Caco-2 (cell line): Measurements from ENCODE around the gene PITPNM3. TPM values are rescaled to one million over a fixed set of nuclear protein-coding genes. Genes with fewer than 3 reads are reported as not detected.

Source experiments
- BruUV-seq: library from RNA; stranded (reverse); fragments of 400-500 nt; replicated peaks from 2 replicates; lab custom pipeline; 2021; lab: Mats Ljungman, UMichigan
- CTCF ChIA-PET: fragments of 300-600 bp; sonication (Branson Sonifier 250); formaldehyde crosslinking; loops from one replicate; lab custom pipeline; 2022; ENCODE audit warnings: antibody characterized with exemption; lab: Charles Lee
- POLR2A ChIA-PET: fragments of 300-600 bp; sonication (Branson Sonifier 250); formaldehyde crosslinking; loops from one replicate; lab custom pipeline; 2022; ENCODE audit warnings: antibody characterized with exemption; lab: Charles Lee
- DNase-seq, 2 experiments: peaks; one replicate each; pipeline versions ENCODE4 v3.0.0 to v3.0.0-alpha.2; 2020 to 2022
- H3K27me3 ChIP-seq: replicated peaks from 2 replicates; pipeline ENCODE4 v1.6.0; 2011; ENCODE audit warnings: low read length; ENCODE audit not compliant: control insufficient read depth, insufficient read depth
- H3K36me3 ChIP-seq: 2 replicates; pipeline ENCODE4 v1.5.1; 2011; ENCODE audit warnings: low read length; ENCODE audit not compliant: control insufficient read depth, insufficient read depth
- H3K4me1 ChIP-seq: fragments of 250-450 bp; sonication (Bioruptor Pico); 2 replicates; pipeline ENCODE4 v1.5.1; 2020; ENCODE audit warnings: mild to moderate bottlenecking
- H3K4me3 ChIP-seq: 2 replicates; pipeline ENCODE4 v1.5.1; 2011; ENCODE audit warnings: low read depth, mild to moderate bottlenecking, control low read depth, low read length
- H3K9me3 ChIP-seq: fragments of 250-450 bp; sonication (Bioruptor Pico); 2 replicates; pipeline ENCODE4 v1.5.1; 2020; ENCODE audit warnings: mild to moderate bottlenecking, moderate library complexity
- H3K27ac Mint-ChIP-seq: one replicate; pipeline ENCODE4 v1.8.0; 2022; ENCODE audit warnings: mixed read lengths; ENCODE audit not compliant: unreplicated experiment
- H3K27me3 Mint-ChIP-seq: one replicate; pipeline ENCODE4 v1.8.0; 2022; ENCODE audit warnings: mixed read lengths; ENCODE audit not compliant: insufficient read depth, unreplicated experiment
- H3K36me3 Mint-ChIP-seq: one replicate; pipeline ENCODE4 v1.8.0; 2022; ENCODE audit warnings: mild to moderate bottlenecking, mixed read lengths; ENCODE audit not compliant: insufficient read depth, unreplicated experiment
- H3K4me1 Mint-ChIP-seq: one replicate; pipeline ENCODE4 v1.8.0; 2022; ENCODE audit warnings: low read depth, mixed read lengths; ENCODE audit not compliant: unreplicated experiment
- H3K4me3 Mint-ChIP-seq: one replicate; pipeline ENCODE4 v1.8.0; 2022; ENCODE audit warnings: mild to moderate bottlenecking, moderate library complexity, mixed read lengths; ENCODE audit not compliant: unreplicated experiment
- H3K9me3 Mint-ChIP-seq: one replicate; pipeline ENCODE4 v1.8.0; 2022; ENCODE audit warnings: mixed read lengths; ENCODE audit not compliant: unreplicated experiment
- intact Hi-C: fragments of 100-400 bp; cut with micrococcal nuclease; formaldehyde crosslinking; loops from one replicate; pipeline ENCODE4 v1.10.0; 2022; ENCODE audit not compliant: unreplicated experiment
- total RNA-seq: library from RNA; stranded (reverse); gene quantifications from 2 replicates; pipeline ENCODE4 v1.2.3, GENCODE V29; 2022
- TF ChIP-seq, protein P1 (sequence below), 2 experiments: fragments of 200-600 bp in 1 of 2; IDR thresholded peaks; 1 replicate in 1 of 2; 2 replicates in 1 of 2; pipeline versions ENCODE4 v1.5.1 to v1.8.0; 2011 to 2022; ENCODE audit warnings: antibody characterized with exemption in 1 of 2, control low read depth in 1 of 2, inconsistent platforms in 1 of 2, low read depth in 1 of 2, low read length in 1 of 2, mild to moderate bottlenecking in 1 of 2, moderate library complexity in 1 of 2; ENCODE audit not compliant: insufficient read depth in 1 of 2, severe bottlenecking in 1 of 2, unreplicated experiment in 1 of 2

PITPNM3 gene
- total RNA-seq, 1 experiment from 2014 or later: 0.50 TPM

DNA sequence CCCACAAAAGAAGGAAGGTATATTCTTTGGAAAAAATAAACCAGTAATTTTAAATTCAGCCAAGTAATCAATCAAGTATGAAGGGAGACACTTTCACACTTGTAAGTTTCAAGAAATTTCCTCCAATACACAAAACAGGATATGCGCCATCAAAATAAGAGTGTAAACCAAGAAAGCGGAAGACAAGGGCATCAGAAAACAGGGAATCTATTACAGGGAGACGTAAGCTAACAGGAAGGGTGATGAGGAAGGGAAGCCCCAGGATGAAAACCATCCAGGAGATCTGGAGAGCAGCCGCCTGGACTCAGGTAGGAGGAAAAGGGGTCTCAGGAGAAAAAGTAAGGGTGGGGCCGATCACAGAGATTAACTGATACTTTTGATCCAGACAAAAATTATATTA is 31.8 kb upstream of the PITPNM3 start:
- Histone ChIP-seq H3K36me3 (no peaks in the 10 kb centered on the region), H3K4me1 (peaks cover 15% of the 10 kb centered on the region), H3K9me3 (no peaks in the 10 kb centered on the region), H3K4me3 (no peak overlapping the region), H3K27me3 (no peaks in the 10 kb centered on the region)
- ChIA-PET CTCF (no interaction called here), POLR2A (no interaction called here)
- intact Hi-C loops: no loop called here
- Mint-ChIP-seq H3K9me3 (peaks cover 17% of the 10 kb centered on the region), H3K27me3 (no peaks in the 10 kb centered on the region), H3K4me3 (no peak overlapping the region), H3K4me1 (peaks cover 7% of the 10 kb centered on the region), H3K27ac (no peak overlapping the region), H3K36me3 (peaks cover 38% of the 10 kb centered on the region)
- DNase-seq: no peak
- TF ChIP-seq, protein P1, sequence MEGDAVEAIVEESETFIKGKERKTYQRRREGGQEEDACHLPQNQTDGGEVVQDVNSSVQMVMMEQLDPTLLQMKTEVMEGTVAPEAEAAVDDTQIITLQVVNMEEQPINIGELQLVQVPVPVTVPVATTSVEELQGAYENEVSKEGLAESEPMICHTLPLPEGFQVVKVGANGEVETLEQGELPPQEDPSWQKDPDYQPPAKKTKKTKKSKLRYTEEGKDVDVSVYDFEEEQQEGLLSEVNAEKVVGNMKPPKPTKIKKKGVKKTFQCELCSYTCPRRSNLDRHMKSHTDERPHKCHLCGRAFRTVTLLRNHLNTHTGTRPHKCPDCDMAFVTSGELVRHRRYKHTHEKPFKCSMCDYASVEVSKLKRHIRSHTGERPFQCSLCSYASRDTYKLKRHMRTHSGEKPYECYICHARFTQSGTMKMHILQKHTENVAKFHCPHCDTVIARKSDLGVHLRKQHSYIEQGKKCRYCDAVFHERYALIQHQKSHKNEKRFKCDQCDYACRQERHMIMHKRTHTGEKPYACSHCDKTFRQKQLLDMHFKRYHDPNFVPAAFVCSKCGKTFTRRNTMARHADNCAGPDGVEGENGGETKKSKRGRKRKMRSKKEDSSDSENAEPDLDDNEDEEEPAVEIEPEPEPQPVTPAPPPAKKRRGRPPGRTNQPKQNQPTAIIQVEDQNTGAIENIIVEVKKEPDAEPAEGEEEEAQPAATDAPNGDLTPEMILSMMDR (IDR thresholded peaks at IDR 0.05; ENCODE audit: insufficient read depth in 1 of 2, low read depth in 1 of 2, low read length in 1 of 2, severe bottlenecking in 1 of 2, unreplicated experiment in 1 of 2): no peak
- no TSS peak for BruUV-seq

DNA sequence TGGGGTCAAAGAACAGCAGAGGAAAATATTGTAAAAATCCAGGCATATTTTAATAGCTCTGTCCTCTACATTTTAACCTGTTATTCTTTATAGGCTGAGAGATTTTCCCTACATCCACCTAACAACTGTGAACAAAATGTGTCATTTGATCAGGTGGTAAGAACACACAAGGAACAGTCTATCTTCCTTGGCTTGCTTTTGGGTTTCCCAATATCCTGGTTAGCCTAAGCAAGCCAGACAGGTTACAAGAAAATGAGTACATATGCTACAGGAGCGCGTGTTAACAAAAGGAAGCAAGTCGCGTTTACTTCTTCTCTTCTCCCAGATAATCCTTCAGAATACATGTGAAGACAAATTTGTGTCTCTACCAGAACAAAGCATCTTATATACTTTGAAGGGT is 31.0 kb upstream of the PITPNM3 start:
- H3K9me3 Mint-ChIP-seq: peaks cover 21% of the 10 kb centered on the region
- H3K27me3 Mint-ChIP-seq: no peaks in the 10 kb centered on the region
- BruUV-seq: no TSS peak
- Histone ChIP-seq H3K36me3 (no peaks in the 10 kb centered on the region), H3K4me1 (peaks cover 10% of the 10 kb centered on the region), H3K9me3 (no peaks in the 10 kb centered on the region), H3K4me3 (no peak overlapping the region), H3K27me3 (no peaks in the 10 kb centered on the region)
- TF ChIP-seq, protein P1 (IDR thresholded peaks at IDR 0.05; ENCODE audit: insufficient read depth in 1 of 2, low read depth in 1 of 2, low read length in 1 of 2, severe bottlenecking in 1 of 2, unreplicated experiment in 1 of 2): no peak
- peaks cover 40% of the 10 kb centered on the region for H3K36me3 Mint-ChIP-seq
- ChIA-PET CTCF (no interaction called here), POLR2A (no interaction called here)
- no peak overlapping the region for H3K27ac Mint-ChIP-seq
- no peak overlapping the region for H3K4me3 Mint-ChIP-seq
- no peak for DNase-seq
- peaks cover 7% of the 10 kb centered on the region for H3K4me1 Mint-ChIP-seq
- intact Hi-C loops: no loop called here

DNA sequence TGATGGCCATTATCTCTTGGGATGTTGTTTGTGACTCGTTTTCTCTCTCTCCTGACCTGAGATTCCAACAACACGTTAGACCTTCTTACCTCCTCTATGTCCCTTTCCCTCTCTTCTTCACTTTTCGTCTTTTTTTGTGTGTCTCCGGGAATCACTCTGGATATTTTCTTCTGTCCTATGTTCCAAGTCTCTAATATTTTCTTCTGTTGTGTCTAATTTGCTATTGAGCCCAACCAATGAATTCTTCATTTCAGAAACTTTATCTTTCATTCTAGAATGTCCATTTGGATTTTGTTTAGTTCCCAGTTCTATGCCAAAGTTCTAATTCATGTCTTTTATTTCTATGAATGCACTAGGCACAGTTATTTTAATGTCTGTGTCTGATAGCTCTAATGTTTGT is 27.1 kb upstream of the PITPNM3 start:
- Mint-ChIP-seq H3K9me3 (peaks cover 21% of the 10 kb centered on the region), H3K4me3 (no peak overlapping the region), H3K4me1 (no peaks in the 10 kb centered on the region), H3K27ac (no peak overlapping the region), H3K36me3 (peaks cover 34% of the 10 kb centered on the region), H3K27me3 (no peaks in the 10 kb centered on the region)
- no TSS peak for BruUV-seq
- Histone ChIP-seq H3K4me1 (no peaks in the 10 kb centered on the region), H3K36me3 (no peaks in the 10 kb centered on the region), H3K9me3 (no peaks in the 10 kb centered on the region), H3K4me3 (no peak overlapping the region), H3K27me3 (no peaks in the 10 kb centered on the region)
- intact Hi-C loops: no loop called here
- DNase-seq: no peak
- ChIA-PET POLR2A (no interaction called here), CTCF (no interaction called here)
- TF ChIP-seq, protein P1 (IDR thresholded peaks at IDR 0.05; ENCODE audit: insufficient read depth in 1 of 2, low read depth in 1 of 2, low read length in 1 of 2, severe bottlenecking in 1 of 2, unreplicated experiment in 1 of 2): no peak
